Epithelial cell of proximal tubule (primary cell): Measurements from ENCODE around the gene NUP133. TPM values are rescaled to one million over a fixed set of nuclear protein-coding genes. Genes with fewer than 3 reads are reported as not detected.

ENCODE experiments used
- DNase-seq: peaks from one replicate; pipeline ENCODE4 v3.0.0-alpha.2; 2011; ENCODE audit warnings: low read depth
- H3K4me3 ChIP-seq: 2 replicates; pipeline ENCODE4 v1.5.1; 2011; ENCODE audit warnings: low read depth, mild to moderate bottlenecking, low read length
- CTCF ChIP-seq: conservative IDR thresholded peaks from 2 replicates; pipeline ENCODE4 v1.5.1; 2012; ENCODE audit warnings: low read depth, mild to moderate bottlenecking, low read length
- total RNA-seq: library from RNA; depleted of rRNA; stranded (reverse); fragments of >200 nt; gene quantifications from 2 replicates; pipeline ENCODE4 v1.2.3, GENCODE V29; 2015

Gene NUP133
- total RNA-seq, 1 donor from 2014 or later = 41.1 TPM

- no peak overlapping the region for H3K4me3 ChIP-seq
- TF ChIP-seq CTCF = no peak
Measured at GRCh38 chr1:229432116-229432461, 76.1 kb downstream of the NUP133 start.

GRCh38 chr1:229431284-229432115, 76.6 kb downstream of the NUP133 start:
- TF ChIP-seq CTCF = no peak
- no peak overlapping the region for H3K4me3 ChIP-seq
- no peak for DNase-seq

More at GRCh38 chr1:229432116-229432461, 76.1 kb downstream of the NUP133 start:
- DNase-seq = no peak

- no peak for DNase-seq
- no peak for TF ChIP-seq CTCF
- no peak overlapping the region for H3K4me3 ChIP-seq
Measured at GRCh38 chr1:229430761-229431283, 77.3 kb downstream of the NUP133 start.

- no peak overlapping the region for H3K4me3 ChIP-seq
- no peak for DNase-seq
- no peak for TF ChIP-seq CTCF
Measured at GRCh38 chr1:229428256-229428655, 79.9 kb downstream of the NUP133 start.

GRCh38 chr1:229427572-229427971, 80.6 kb downstream of the NUP133 start:
- TF ChIP-seq CTCF = no peak
- H3K4me3 ChIP-seq = no peak overlapping the region
- DNase-seq = no peak

GRCh38 chr1:229425564-229426159, 82.5 kb downstream of the NUP133 start:
- no peak for TF ChIP-seq CTCF
- H3K4me3 ChIP-seq = no peak overlapping the region
- DNase-seq = no peak

GRCh38 chr1:229420765-229421164, 87.4 kb downstream of the NUP133 start:
- DNase-seq = no peak
- TF ChIP-seq CTCF = no peak
- no peak overlapping the region for H3K4me3 ChIP-seq
